OCI-LY1 (cell line): ENCODE data around the gene RPRD1A.

ENCODE experiments used
- H2AFZ ChIP-seq: fragments of 200-600 bp; sonication (generic), shearing (Covaris generic); 2 replicates; pipeline ENCODE4 v1.6.0; 2014; ENCODE audit warnings: antibody characterized with exemption, mild to moderate bottlenecking, low read length
- H3F3A ChIP-seq: fragments of 200-600 bp; sonication (generic), shearing (Covaris generic); 2 replicates; pipeline ENCODE4 v1.6.0; 2014; ENCODE audit warnings: mild to moderate bottlenecking, antibody characterized with exemption, low read length, moderate library complexity; ENCODE audit not compliant: insufficient read depth
- H3K27ac ChIP-seq: fragments of 200-600 bp; sonication (generic); 2 replicates; pipeline ENCODE4 v1.5.1; 2014; ENCODE audit warnings: low read length, mixed run types, mild to moderate bottlenecking, low read depth; ENCODE audit not compliant: poor library complexity, severe bottlenecking
- H3K27me3 ChIP-seq: fragments of 200-600 bp; sonication (generic); 2 replicates; pipeline ENCODE4 v1.6.0; 2014; ENCODE audit warnings: antibody characterized with exemption, mild to moderate bottlenecking, low read length, moderate library complexity; ENCODE audit not compliant: insufficient read depth
- H3K36me3 ChIP-seq: fragments of 200-600 bp; sonication (generic); 2 replicates; pipeline ENCODE4 v1.6.1; 2014; ENCODE audit warnings: mild to moderate bottlenecking, antibody characterized with exemption, low read length, moderate library complexity, mixed read lengths; ENCODE audit not compliant: insufficient read depth
- H3K4me1 ChIP-seq: fragments of 200-600 bp; sonication (generic); 2 replicates; pipeline ENCODE4 v1.5.1; 2014; ENCODE audit warnings: mild to moderate bottlenecking, low read length, moderate library complexity; ENCODE audit not compliant: insufficient read depth, severe bottlenecking
- H3K4me2 ChIP-seq: fragments of 200-600 bp; sonication (generic), shearing (Covaris generic); 2 replicates; pipeline ENCODE4 v1.6.1; 2014; ENCODE audit warnings: low read length
- H3K4me3 ChIP-seq: fragments of 200-600 bp; sonication (generic); 2 replicates; pipeline ENCODE4 v1.5.1; 2014; ENCODE audit warnings: low read length, low read depth, mild to moderate bottlenecking, mixed read lengths; ENCODE audit not compliant: poor library complexity, severe bottlenecking
- H3K79me2 ChIP-seq: fragments of 200-600 bp; shearing (Covaris generic); 2 replicates; pipeline ENCODE4 v1.6.1; 2016; ENCODE audit warnings: mixed run types, low read length, mixed read lengths; ENCODE audit not compliant: insufficient read depth
- H3K9ac ChIP-seq: fragments of 200-600 bp; sonication (generic), shearing (Covaris generic); 2 replicates; pipeline ENCODE4 v1.6.1; 2014; ENCODE audit warnings: mild to moderate bottlenecking, low read length, mixed read lengths
- H3K9me2 ChIP-seq: fragments of 200-600 bp; sonication (generic), shearing (Covaris generic); 2 replicates; pipeline ENCODE4 v1.6.1; 2014; ENCODE audit warnings: low read depth, mild to moderate bottlenecking, low read length, mixed read lengths
- H3K9me3 ChIP-seq: fragments of 200-600 bp; shearing (Covaris generic); 2 replicates; pipeline ENCODE4 v1.6.1; 2014; ENCODE audit warnings: low read length, mixed read lengths
- H4K20me1 ChIP-seq: fragments of 200-600 bp; sonication (generic), shearing (Covaris generic); 2 replicates; pipeline ENCODE4 v1.6.0; 2016; ENCODE audit warnings: mild to moderate bottlenecking, low read length; ENCODE audit not compliant: insufficient read depth
- EZH2 ChIP-seq: fragments of 200-600 bp; sonication (generic), shearing (Covaris generic); IDR thresholded peaks from 2 replicates; pipeline ENCODE4 v1.8.0; 2017; ENCODE audit warnings: borderline replicate concordance, mixed run types, mild to moderate bottlenecking, antibody characterized with exemption, low read length, moderate library complexity, mixed read lengths
- TF ChIP-seq, protein P1 (sequence below): fragments of 200-600 bp; sonication (generic), shearing (Covaris generic); IDR thresholded peaks from 2 replicates; pipeline ENCODE4 v1.5.1; 2017; ENCODE audit warnings: mild to moderate bottlenecking, antibody characterized with exemption, low read length, moderate library complexity, mixed read lengths

The RPRD1A gene

DNA sequence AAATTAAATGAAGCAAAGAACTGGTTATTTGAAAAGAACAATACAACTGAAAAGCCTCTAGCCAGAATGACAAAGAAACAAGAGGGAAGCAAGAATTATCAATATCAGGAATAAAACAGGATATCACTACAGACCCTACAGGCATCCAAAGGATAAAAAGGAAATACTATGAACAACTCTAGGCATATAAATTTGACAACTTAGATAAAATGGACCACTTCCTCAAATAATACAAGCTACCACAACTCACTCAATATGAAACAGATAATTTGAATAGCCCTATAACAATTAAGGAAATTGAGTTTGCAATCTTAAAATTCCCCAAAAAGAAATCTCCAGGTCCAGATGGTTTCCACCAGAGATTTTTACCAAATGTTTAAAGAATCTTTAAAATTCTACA lies 19.8 kb downstream of the RPRD1A start:
- Histone ChIP-seq H3K9ac (no peak overlapping the region), H3K4me1 (no peaks in the 10 kb centered on the region), H3K9me3 (peaks cover 18% of the 10 kb centered on the region; the same call in 1 of the 2 replicates), H3K27ac (no peak overlapping the region), H4K20me1 (no peaks in the 10 kb centered on the region), H3K9me2 (no peaks in the 10 kb centered on the region), H3K4me2 (no peak overlapping the region), H3K27me3 (no peaks in the 10 kb centered on the region), H3F3A (no peaks in the 10 kb centered on the region), H2AFZ (no peak overlapping the region), H3K4me3 (no peak overlapping the region), H3K79me2 (peaks cover 97% of the 10 kb centered on the region), H3K36me3 (peaks cover 13% of the 10 kb centered on the region; the same call in 1 of the 2 replicates)
- TF ChIP-seq, protein P1, sequence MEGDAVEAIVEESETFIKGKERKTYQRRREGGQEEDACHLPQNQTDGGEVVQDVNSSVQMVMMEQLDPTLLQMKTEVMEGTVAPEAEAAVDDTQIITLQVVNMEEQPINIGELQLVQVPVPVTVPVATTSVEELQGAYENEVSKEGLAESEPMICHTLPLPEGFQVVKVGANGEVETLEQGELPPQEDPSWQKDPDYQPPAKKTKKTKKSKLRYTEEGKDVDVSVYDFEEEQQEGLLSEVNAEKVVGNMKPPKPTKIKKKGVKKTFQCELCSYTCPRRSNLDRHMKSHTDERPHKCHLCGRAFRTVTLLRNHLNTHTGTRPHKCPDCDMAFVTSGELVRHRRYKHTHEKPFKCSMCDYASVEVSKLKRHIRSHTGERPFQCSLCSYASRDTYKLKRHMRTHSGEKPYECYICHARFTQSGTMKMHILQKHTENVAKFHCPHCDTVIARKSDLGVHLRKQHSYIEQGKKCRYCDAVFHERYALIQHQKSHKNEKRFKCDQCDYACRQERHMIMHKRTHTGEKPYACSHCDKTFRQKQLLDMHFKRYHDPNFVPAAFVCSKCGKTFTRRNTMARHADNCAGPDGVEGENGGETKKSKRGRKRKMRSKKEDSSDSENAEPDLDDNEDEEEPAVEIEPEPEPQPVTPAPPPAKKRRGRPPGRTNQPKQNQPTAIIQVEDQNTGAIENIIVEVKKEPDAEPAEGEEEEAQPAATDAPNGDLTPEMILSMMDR = no peak
- TF ChIP-seq EZH2 = no peak

DNA sequence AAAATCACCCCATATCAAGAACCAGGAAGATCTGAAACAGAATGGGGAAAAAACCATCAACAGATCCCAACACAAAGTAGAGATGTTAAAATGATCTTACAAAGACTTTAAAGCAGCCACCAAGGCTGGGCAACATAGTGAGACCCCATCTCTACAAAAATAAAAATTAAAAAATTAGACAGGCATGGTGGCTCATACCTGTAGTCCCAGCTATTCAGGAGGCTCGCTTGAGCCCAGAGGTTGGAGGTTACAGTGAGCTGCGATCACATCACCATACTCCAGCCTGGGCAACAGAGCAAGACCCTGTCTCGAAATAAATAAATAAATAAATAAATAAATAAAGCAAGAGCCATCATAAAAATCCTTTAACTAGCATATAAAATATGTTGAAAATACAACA lies 20.5 kb downstream of the RPRD1A start:
- no peak for TF ChIP-seq EZH2
- TF ChIP-seq, protein P1 = no peak
- no peaks in the 10 kb centered on the region for H4K20me1 ChIP-seq
- H3K27ac ChIP-seq = no peak overlapping the region
- no peak overlapping the region for H3K4me2 ChIP-seq
- no peak overlapping the region for H3K9ac ChIP-seq
- peaks cover 7% of the 10 kb centered on the region; the same call in 1 of the 2 replicates for H3K36me3 ChIP-seq
- H3K9me2 ChIP-seq = no peaks in the 10 kb centered on the region
- H3K79me2 ChIP-seq = peaks cover 97% of the 10 kb centered on the region
- H3K9me3 ChIP-seq = peaks cover 14% of the 10 kb centered on the region; the same call in 1 of the 2 replicates
- no peak overlapping the region for H2AFZ ChIP-seq
- H3F3A ChIP-seq = no peaks in the 10 kb centered on the region
- no peaks in the 10 kb centered on the region for H3K4me1 ChIP-seq
- no peaks in the 10 kb centered on the region for H3K27me3 ChIP-seq
- H3K4me3 ChIP-seq = no peak overlapping the region

DNA sequence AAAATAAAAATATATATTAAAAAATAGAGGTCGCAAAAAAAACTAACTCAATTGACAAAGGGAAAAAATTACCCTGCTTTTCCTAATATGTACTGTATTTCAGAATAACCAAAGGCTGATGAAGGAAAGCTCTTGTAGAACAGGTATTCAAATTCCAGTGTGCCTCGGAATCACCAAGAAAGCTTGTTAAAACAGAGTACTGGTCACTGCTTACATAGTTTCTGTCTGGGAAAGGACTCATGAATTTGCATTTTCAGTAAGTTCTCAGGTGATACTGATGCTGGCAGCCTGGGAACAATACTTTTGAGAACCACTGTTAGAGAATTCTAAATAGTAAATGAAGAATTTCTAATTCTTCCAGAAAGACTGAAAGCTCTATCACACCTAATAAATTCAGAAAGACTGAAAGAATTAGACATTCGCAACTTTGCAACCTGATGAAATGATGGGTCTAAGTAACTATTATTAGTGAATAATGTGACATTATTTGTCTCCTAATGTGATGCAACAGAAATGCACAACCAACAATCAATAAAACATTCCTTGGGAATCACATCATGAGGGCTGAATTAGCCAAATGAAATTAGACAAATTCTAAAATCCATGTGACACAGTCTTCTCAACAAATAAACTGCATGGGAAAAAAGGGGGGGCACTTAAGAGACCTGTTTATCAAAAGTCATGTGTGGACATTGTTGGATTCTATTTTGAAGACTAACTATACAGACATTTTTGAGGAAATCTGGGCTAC lies 21.9 kb downstream of the RPRD1A start:
- no peaks in the 10 kb centered on the region for H3F3A ChIP-seq
- H2AFZ ChIP-seq = no peak overlapping the region
- no peaks in the 10 kb centered on the region for H3K9me2 ChIP-seq
- H4K20me1 ChIP-seq = no peaks in the 10 kb centered on the region
- H3K27me3 ChIP-seq = no peaks in the 10 kb centered on the region
- H3K9me3 ChIP-seq = peaks cover 12% of the 10 kb centered on the region; the same call in 1 of the 2 replicates
- peaks cover 11% of the 10 kb centered on the region for H3K36me3 ChIP-seq
- no peak overlapping the region for H3K27ac ChIP-seq
- no peaks in the 10 kb centered on the region for H3K4me1 ChIP-seq
- H3K79me2 ChIP-seq = peaks cover 98% of the 10 kb centered on the region
- no peak for TF ChIP-seq EZH2
- TF ChIP-seq, protein P1 = no peak
- no peak overlapping the region for H3K4me3 ChIP-seq
- H3K9ac ChIP-seq = no peak overlapping the region
- H3K4me2 ChIP-seq = no peak overlapping the region
